Transverse colon (tissue), 4 donors: ENCODE data around the gene PHACTR3. TPM values are rescaled to one million over a fixed set of nuclear protein-coding genes. Genes with fewer than 3 reads are reported as not detected.

Source experiments
- DNase-seq: peaks from one replicate; pipeline ENCODE4 v3.0.0-alpha.2; 2019
- H3K27ac ChIP-seq, 4 donors: fragments of 200-600 bp; sonication (generic); 2 replicates each; pipeline ENCODE4 v1.5.1; 2016 to 2018; ENCODE audit warnings: inconsistent platforms in 4 of 4
- H3K27me3 ChIP-seq: fragments of 200-600 bp; sonication (generic); 2 replicates; pipeline ENCODE4 v1.5.1; 2017; ENCODE audit warnings: inconsistent platforms
- H3K36me3 ChIP-seq, 4 donors: fragments of 200-600 bp; sonication (generic); 2 replicates each; pipeline ENCODE4 v1.5.1; 2017 to 2019; ENCODE audit warnings: inconsistent platforms in 4 of 4
- H3K4me1 ChIP-seq, 4 donors: fragments of 200-600 bp; sonication (generic); 2 replicates each; pipeline ENCODE4 v1.5.1; 2017 to 2020; ENCODE audit warnings: inconsistent platforms in 4 of 4
- H3K4me3 ChIP-seq, 4 donors: fragments of 200-600 bp; sonication (generic); 1 replicate in 1 of 4; 2 replicates in 3 of 4; pipeline versions ENCODE4 v1.5.1 to v1.6.1; 2017 to 2019; ENCODE audit warnings: inconsistent platforms in 4 of 4
- H3K9me3 ChIP-seq, 2 donors: fragments of 200-600 bp; sonication (generic); 2 replicates each; pipeline ENCODE4 v1.5.1; 2017 to 2019; ENCODE audit warnings: inconsistent platforms in 2 of 2
- EP300 ChIP-seq: sonication (generic); formaldehyde crosslinking; IDR thresholded peaks from one replicate; pipeline ENCODE4 v1.6.1; 2017; ENCODE audit warnings: antibody characterized with exemption, low read depth
- POLR2A ChIP-seq: fragments of 450-650 bp; IDR thresholded peaks from one replicate; pipeline ENCODE4 v1.6.1; 2016; ENCODE audit warnings: antibody characterized with exemption, mild to moderate bottlenecking, moderate library complexity
- POLR2AphosphoS5 ChIP-seq, 3 donors: sonication (generic); formaldehyde crosslinking; IDR thresholded peaks; one replicate each; pipeline ENCODE4 v1.6.1; 2016; ENCODE audit warnings: antibody characterized with exemption in 3 of 3
- WGBS, 2 donors: methylation state at CpG; one replicate each; pipeline ENCODE4 v1.1.5; 2018; ENCODE audit warnings: low coverage in 1 of 2; 5-methylcytosine and 5-hydroxymethylcytosine counted together
- in situ Hi-C, 4 donors: fragments of 200-750 bp; cut with MboI; loops; one replicate each; pipeline versions ENCODE4 v1.15.0 to v1.15.1; 2017; ENCODE audit warnings: low sequenced_read_pairs in 3 of 4, low pct_ligation_motif_present in 1 of 4, low pct_unique_long_range_greater_than_20kb in 1 of 4
- intact Hi-C: fragments of 100-400 bp; cut with DNase I; formaldehyde crosslinking; loops from one replicate; pipeline ENCODE4 v1.15.1; 2023; ENCODE audit warnings: low total_unique reads
- total RNA-seq, 4 donors: library from RNA; depleted of rRNA; stranded (reverse); fragments of >200 nt; gene quantifications; one replicate each; pipeline ENCODE4 v1.1.0, GENCODE V29; 2016
- TF ChIP-seq, protein P1 (sequence below), 5 experiments: fragments of 200-600 bp in 3 of 5; fragments of 450-650 bp in 2 of 5; sonication (generic) in 3 of 5; IDR thresholded peaks; 1 replicate in 2 of 5; 2 replicates in 3 of 5; pipeline ENCODE4 v1.5.1; 2016 to 2017; ENCODE audit warnings: antibody characterized with exemption in 5 of 5, inconsistent platforms in 3 of 5, mild to moderate bottlenecking in 2 of 5, moderate library complexity in 1 of 5

The PHACTR3 gene
- total RNA-seq, 4 donors from 2014 or later, result 1.6 to 7.1 (median 5.6) TPM

DNA sequence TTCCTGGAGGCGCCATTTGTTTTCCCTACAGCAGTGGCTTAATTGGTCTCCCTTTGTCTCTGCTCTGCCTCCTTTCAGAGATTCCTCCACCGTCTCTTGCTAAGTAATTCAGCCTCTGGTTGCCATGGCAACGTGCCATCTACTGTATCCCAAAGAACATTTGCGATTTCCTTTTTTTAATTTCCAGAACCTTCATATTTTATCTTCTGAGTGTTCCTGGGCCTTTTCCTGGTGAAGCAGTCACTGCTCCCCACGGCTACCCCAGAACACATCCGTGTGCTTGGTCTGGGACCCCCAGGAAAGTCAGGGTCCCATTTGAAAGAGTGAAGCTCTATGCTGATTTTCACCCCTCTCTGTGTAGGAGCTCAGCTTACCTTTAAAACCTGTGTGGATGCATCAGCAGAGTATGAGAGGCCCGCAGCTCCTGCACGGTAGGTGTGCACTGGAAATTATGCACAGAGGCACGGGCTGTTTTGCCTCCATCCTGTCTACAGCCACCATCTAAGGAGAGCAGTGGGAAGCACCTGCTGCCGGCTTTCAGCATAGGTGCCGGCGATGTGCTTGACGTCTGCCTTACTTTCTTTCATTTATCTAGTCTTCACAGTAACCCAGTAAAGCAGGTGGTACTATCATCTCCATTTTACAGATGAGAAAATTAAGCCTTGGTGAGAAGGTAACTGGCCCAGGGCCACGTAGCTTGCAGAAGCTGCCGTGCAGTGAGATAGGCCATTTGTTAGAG is 206.3 kb downstream of the PHACTR3 start:
- intact Hi-C loops, result no loop called here
- DNase-seq, result no peak
- no peaks in the 10 kb centered on the region for H3K4me1 ChIP-seq

DNA sequence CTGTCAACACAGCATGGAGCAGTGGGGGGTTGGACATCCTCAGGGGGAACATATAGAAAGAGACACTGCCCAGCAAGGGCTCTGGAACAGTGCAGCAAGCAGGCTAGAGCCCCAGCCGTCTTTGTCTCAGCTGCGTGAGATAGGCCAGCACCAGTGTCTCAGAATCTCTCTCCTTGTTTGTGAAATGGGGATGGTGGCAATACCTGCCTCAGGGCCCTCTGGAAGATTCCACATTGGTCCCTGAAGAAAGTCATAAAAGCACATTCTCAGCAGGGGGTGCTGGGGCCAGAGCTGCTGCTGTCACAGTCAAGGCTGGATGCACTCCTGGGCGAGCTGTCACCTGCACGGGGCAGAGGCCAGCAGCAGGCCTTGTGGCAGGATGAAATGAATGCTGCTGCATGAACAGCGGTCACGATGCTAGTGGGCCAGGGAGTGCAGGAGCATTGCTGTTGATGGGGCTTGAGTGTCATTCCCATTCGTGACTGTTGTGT is 207.4 kb downstream of the PHACTR3 start:
- intact Hi-C loops (no loop called here), in situ Hi-C loops (no loop called here)
- Histone ChIP-seq H3K4me1 (no peaks in the 10 kb centered on the region), H3K27ac (no peak overlapping the region), H3K9me3 (no peaks in the 10 kb centered on the region), H3K4me3 (no peak overlapping the region), H3K36me3 (no peaks in the 10 kb centered on the region), H3K27me3 (no peaks in the 10 kb centered on the region)
- TF ChIP-seq POLR2A, result no peak
- TF ChIP-seq, protein P1, sequence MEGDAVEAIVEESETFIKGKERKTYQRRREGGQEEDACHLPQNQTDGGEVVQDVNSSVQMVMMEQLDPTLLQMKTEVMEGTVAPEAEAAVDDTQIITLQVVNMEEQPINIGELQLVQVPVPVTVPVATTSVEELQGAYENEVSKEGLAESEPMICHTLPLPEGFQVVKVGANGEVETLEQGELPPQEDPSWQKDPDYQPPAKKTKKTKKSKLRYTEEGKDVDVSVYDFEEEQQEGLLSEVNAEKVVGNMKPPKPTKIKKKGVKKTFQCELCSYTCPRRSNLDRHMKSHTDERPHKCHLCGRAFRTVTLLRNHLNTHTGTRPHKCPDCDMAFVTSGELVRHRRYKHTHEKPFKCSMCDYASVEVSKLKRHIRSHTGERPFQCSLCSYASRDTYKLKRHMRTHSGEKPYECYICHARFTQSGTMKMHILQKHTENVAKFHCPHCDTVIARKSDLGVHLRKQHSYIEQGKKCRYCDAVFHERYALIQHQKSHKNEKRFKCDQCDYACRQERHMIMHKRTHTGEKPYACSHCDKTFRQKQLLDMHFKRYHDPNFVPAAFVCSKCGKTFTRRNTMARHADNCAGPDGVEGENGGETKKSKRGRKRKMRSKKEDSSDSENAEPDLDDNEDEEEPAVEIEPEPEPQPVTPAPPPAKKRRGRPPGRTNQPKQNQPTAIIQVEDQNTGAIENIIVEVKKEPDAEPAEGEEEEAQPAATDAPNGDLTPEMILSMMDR (IDR thresholded peaks at IDR 0.05), result no peak
- TF ChIP-seq EP300, result no peak
- TF ChIP-seq POLR2AphosphoS5 (IDR thresholded peaks at IDR 0.05), result no peak
- WGBS, 2 donors, result 79% methylated on average over 7 of the region's 7 CpGs; no CpG with 5 or more reads in 1 of the 2 donors
- DNase-seq, result no peak

More for the DNA sequence above, 206.3 kb downstream of the PHACTR3 start:
- no peaks in the 10 kb centered on the region for H3K27me3 ChIP-seq
- TF ChIP-seq POLR2A (no peak), POLR2AphosphoS5 (IDR thresholded peaks at IDR 0.05) (no peak), EP300 (no peak)
- TF ChIP-seq, protein P1 (IDR thresholded peaks at IDR 0.05), result no peak
- no peak overlapping the region for H3K4me3 ChIP-seq
- H3K9me3 ChIP-seq, result no peaks in the 10 kb centered on the region
- no peaks in the 10 kb centered on the region for H3K36me3 ChIP-seq
- in situ Hi-C loops, result no loop called here
- 81 to 83% methylated on average over 11 to 15 of the region's 15 CpGs for WGBS, 2 donors
- H3K27ac ChIP-seq, result no peak overlapping the region

DNA sequence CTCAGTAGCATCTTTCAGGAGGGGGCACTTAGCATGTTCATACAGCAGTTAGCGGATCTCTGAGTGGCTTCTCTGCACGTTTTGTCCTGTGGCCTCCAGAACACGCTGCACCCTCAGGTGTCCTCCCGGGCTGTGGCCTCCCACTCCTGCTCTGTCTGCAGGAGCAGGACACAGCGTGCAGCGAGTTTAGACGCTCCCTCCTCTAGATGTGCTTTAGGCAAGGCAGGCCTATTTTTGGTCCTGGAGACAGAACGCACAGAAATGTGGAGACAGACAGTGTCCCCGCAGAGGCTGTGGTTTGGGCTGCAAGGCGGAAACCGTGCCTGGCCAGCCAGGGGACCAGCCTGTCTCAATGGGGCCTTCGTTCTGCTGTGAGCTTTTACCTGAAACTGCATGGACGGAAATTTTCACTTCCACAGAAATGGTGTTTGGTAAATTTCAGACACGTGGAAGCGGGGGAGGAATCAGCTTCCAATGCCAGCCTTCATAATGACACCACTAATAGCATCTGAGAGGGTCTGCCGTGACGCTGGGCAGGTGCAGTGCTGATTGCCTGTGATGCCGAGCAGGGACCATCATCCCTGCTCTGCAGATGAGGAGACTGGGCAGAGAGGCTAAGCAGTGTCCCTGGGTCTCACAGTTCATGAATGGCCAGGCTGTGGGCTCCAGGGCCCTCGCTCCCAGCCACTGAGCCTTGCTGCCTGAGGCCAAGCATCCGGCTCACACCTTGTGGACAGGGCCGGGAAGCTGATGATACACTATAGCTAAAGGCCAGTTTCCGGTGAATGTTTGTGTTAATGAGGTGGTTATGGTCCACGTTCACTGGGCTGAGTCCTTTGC is 208.2 kb downstream of the PHACTR3 start:
- H3K36me3 ChIP-seq, result no peaks in the 10 kb centered on the region
- H3K27ac ChIP-seq, result no peak overlapping the region
- no peak overlapping the region for H3K4me3 ChIP-seq
- TF ChIP-seq POLR2AphosphoS5 (IDR thresholded peaks at IDR 0.05), result no peak
- WGBS, 2 donors, result 88% methylated on average over 23 of the region's 23 CpGs; no CpG with 5 or more reads in 1 of the 2 donors
- no peaks in the 10 kb centered on the region for H3K9me3 ChIP-seq
- no peaks in the 10 kb centered on the region for H3K4me1 ChIP-seq
- no peaks in the 10 kb centered on the region for H3K27me3 ChIP-seq
- in situ Hi-C loops (no loop called here), intact Hi-C loops (no loop called here)
- DNase-seq, result no peak

DNA sequence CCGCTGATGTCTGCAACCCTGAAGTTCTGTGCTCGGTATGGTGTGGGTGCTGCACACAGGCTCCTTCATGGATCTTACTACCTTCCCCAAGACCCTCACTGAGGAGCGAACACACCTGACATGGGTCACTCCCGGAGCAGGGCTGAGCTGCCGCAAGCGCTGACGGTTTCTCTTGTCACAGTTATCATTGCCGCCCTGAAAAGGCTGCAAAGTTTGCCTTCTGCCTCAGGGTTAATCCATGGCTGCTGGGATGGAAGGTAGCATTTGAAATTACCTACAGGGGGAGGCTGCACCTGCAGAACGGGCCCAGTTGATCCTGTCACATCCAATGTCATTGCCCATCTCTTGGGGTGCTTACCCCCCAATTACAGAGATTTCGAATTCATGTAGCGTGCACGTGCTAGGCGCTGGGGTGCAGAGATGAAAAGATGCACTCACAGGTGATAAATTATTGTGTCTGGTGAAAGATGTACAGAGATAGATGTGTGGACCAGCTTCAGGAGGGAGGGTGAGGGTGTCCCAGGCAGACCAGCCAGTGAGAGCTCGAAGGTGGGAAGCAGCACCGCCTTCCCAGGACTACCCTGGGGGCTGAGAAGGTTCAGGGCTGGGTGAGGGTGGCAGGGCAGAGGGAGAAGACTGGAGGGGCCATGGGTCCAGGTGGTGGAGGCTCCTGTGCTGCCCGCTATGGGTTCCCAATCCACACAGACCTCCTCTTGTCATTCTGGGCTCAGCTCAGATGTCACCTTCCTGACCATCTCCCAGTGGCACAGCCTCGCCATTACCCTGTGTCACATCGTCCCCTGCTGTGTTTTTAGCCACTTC is 209.0 kb downstream of the PHACTR3 start:
- DNase-seq, result no peak

More for the DNA sequence above, 209.0 kb downstream of the PHACTR3 start:
- intact Hi-C loops, result no loop called here
- Histone ChIP-seq H3K9me3 (no peaks in the 10 kb centered on the region), H3K4me1 (no peaks in the 10 kb centered on the region), H3K4me3 (no peak overlapping the region), H3K27me3 (no peaks in the 10 kb centered on the region), H3K36me3 (no peaks in the 10 kb centered on the region), H3K27ac (no peak overlapping the region)
- WGBS, 2 donors, result 75 to 86% methylated on average over 2 to 18 of the region's 18 CpGs
- in situ Hi-C loops, result no loop called here
- TF ChIP-seq POLR2A, result no peak
- TF ChIP-seq POLR2AphosphoS5 (IDR thresholded peaks at IDR 0.05), result no peak
